Fibroblast of skin of scalp (primary cell): ENCODE data around the gene ARHGAP26.
A peak's percentile ranks its signal among the peaks of the same experiment; 100 is the strongest.

Source experiments
- DNase-seq: peaks from one replicate; pipeline ENCODE4 v3.0.0-alpha.2; 2013

ARHGAP26 gene

GRCh38 chr5:143231973-143232812, 462.0 kb downstream of the ARHGAP26 start:
- DNase-seq, result no peak

- DNase-seq, result peak; percentile 92
Observed at GRCh38 chr5:143233031-143233430, 462.9 kb downstream of the ARHGAP26 start.

- no peak for DNase-seq
Observed at GRCh38 chr5:143234162-143234842, 464.1 kb downstream of the ARHGAP26 start.

GRCh38 chr5:143235423-143235822, 465.2 kb downstream of the ARHGAP26 start:
- peak; percentile 86 for DNase-seq

GRCh38 chr5:143236682-143237081, 466.5 kb downstream of the ARHGAP26 start:
- DNase-seq, result peak; percentile 36

GRCh38 chr5:143237664-143238063, 467.5 kb downstream of the ARHGAP26 start:
- no peak for DNase-seq

- no peak for DNase-seq
Observed at GRCh38 chr5:143238620-143239019, 468.4 kb downstream of the ARHGAP26 start.

- DNase-seq, result no peak
Observed at GRCh38 chr5:143239882-143240518, 469.8 kb downstream of the ARHGAP26 start.

GRCh38 chr5:143241892-143242291, 471.7 kb downstream of the ARHGAP26 start:
- peak; percentile 47 for DNase-seq

- DNase-seq, result no peak
Observed at GRCh38 chr5:143243103-143243502, 472.9 kb downstream of the ARHGAP26 start.

- DNase-seq, result peak; percentile 99
Observed at GRCh38 chr5:143244000-143244736, 474.0 kb downstream of the ARHGAP26 start.

- no peak for DNase-seq
Observed at GRCh38 chr5:143244990-143245389, 474.8 kb downstream of the ARHGAP26 start.

GRCh38 chr5:143245929-143246561, 475.9 kb downstream of the ARHGAP26 start:
- DNase-seq, result peak; percentile 84

- DNase-seq, result no peak
Observed at GRCh38 chr5:143247134-143247815, 477.1 kb downstream of the ARHGAP26 start.

GRCh38 chr5:143248391-143248790, 478.2 kb downstream of the ARHGAP26 start:
- no peak for DNase-seq

GRCh38 chr5:143248822-143249579, 478.8 kb downstream of the ARHGAP26 start:
- DNase-seq, result peak; percentile 78

GRCh38 chr5:143249851-143250250, 479.7 kb downstream of the ARHGAP26 start:
- no peak for DNase-seq

GRCh38 chr5:143251190-143251589, 481.0 kb downstream of the ARHGAP26 start:
- DNase-seq, result no peak

- DNase-seq, result no peak
Observed at GRCh38 chr5:143251946-143252345, 481.8 kb downstream of the ARHGAP26 start.

GRCh38 chr5:143254819-143255218, 484.6 kb downstream of the ARHGAP26 start:
- DNase-seq, result no peak
